HCT116 (cell line): ENCODE data around the gene TAPT1. TPM values are rescaled to one million over a fixed set of nuclear protein-coding genes. Genes with fewer than 3 reads are reported as not detected.
A peak's percentile ranks its signal among the peaks of the same experiment; 100 is the strongest.

ENCODE experiments used
- ATAC-seq: fragments of 200-7000 bp; cut with Tn5 transposase; 2 replicates; pipeline ENCODE4 v1.9.1; 2020; ENCODE audit warnings: mild to moderate bottlenecking, moderate library complexity
- BruUV-seq: library from RNA; stranded (reverse); fragments of 400-500 nt; replicated peaks from 2 replicates; lab custom pipeline; 2021; lab: Mats Ljungman, UMichigan
- CTCF ChIA-PET: fragments of 300-600 bp; sonication (Branson Sonifier 250); formaldehyde crosslinking; loops from one replicate; lab custom pipeline; 2021; ENCODE audit warnings: antibody characterized with exemption; lab: Charles Lee
- POLR2A ChIA-PET: fragments of 300-600, 350-600 bp; sonication (Branson Sonifier 250); formaldehyde crosslinking; loops from one replicate; lab custom pipeline; 2021; ENCODE audit warnings: antibody characterized with exemption; lab: Charles Lee
- RAD21 ChIA-PET, 2 experiments: fragments of 300-600 bp; sonication (Branson Sonifier 250); formaldehyde crosslinking; loops; one replicate each; lab custom pipeline; 2023; ENCODE audit warnings: low total read pairs in 2 of 2; ENCODE audit not compliant: uncharacterized antibody in 2 of 2, unreplicated experiment in 2 of 2, low non-redundant PET in 1 of 2; lab: Charles Lee
- DNase-seq: peaks from one replicate; pipeline ENCODE4 v3.0.0-alpha.2; 2010; ENCODE audit warnings: low read depth, low spot score
- H2AFZ ChIP-seq: fragments of 200-600 bp; shearing (Covaris generic), sonication (generic); 2 replicates; pipeline ENCODE4 v1.6.1; 2017; ENCODE audit warnings: low read depth, mixed run types, mixed read lengths, antibody characterized with exemption, low read length; ENCODE audit not compliant: poor library complexity, severe bottlenecking
- H3K27ac ChIP-seq: 2 replicates; pipeline ENCODE4 v1.5.1; 2012; ENCODE audit warnings: low read depth, low read length
- H3K27me3 ChIP-seq: fragments of 200-600 bp; sonication (generic); 2 replicates; pipeline ENCODE4 v1.6.1; 2016; ENCODE audit warnings: mixed run types, low read length, mixed read lengths; ENCODE audit not compliant: insufficient read depth
- H3K36me3 ChIP-seq, 2 experiments: fragments of 200-500 bp in 1 of 2; fragments of 200-600 bp in 1 of 2; sonication (Bioruptor generic) in 1 of 2; sonication (generic) in 1 of 2; 2 replicates each; pipeline versions ENCODE4 v1.5.1 to v1.6.1; 2014 to 2016; ENCODE audit warnings: low read length in 2 of 2, inconsistent platforms in 1 of 2, mixed read lengths in 1 of 2, mixed run types in 1 of 2; ENCODE audit not compliant: insufficient read depth in 2 of 2, control insufficient read depth in 1 of 2
- H3K4me1 ChIP-seq, 2 experiments: fragments of 200-600 bp in 1 of 2; sonication (generic) in 1 of 2; 2 replicates each; pipeline versions ENCODE4 v1.5.1 to v1.6.1; 2012 to 2017; ENCODE audit warnings: low read length in 2 of 2, inconsistent platforms in 1 of 2, mild to moderate bottlenecking in 1 of 2, mixed read lengths in 1 of 2, mixed run types in 1 of 2, moderate library complexity in 1 of 2; ENCODE audit not compliant: insufficient read depth in 2 of 2, control insufficient read depth in 1 of 2
- H3K4me2 ChIP-seq: fragments of 200-600 bp; sonication (generic); 2 replicates; pipeline ENCODE4 v1.6.1; 2017; ENCODE audit warnings: mixed run types, low read length, mixed read lengths
- H3K4me3 ChIP-seq, 2 experiments: fragments of 200-600 bp in 1 of 2; sonication (generic) in 1 of 2; replicated peaks in 1 of 2; 2 replicates each; pipeline ENCODE4 v1.5.1; 2011 to 2016; ENCODE audit warnings: low read length in 2 of 2, control low read depth in 1 of 2, low read depth in 1 of 2, mild to moderate bottlenecking in 1 of 2, mixed read lengths in 1 of 2, mixed run types in 1 of 2
- H3K79me2 ChIP-seq: fragments of 200-600 bp; sonication (generic); 2 replicates; pipeline ENCODE4 v1.6.1; 2017; ENCODE audit warnings: mild to moderate bottlenecking, mixed run types, low read length, moderate library complexity, mixed read lengths; ENCODE audit not compliant: insufficient read depth
- H3K9ac ChIP-seq: fragments of 200-600 bp; sonication (generic); 2 replicates; pipeline ENCODE4 v1.6.1; 2016; ENCODE audit warnings: low read length, mixed read lengths
- H3K9me2 ChIP-seq: fragments of 200-600 bp; sonication (generic), shearing (Covaris generic); 2 replicates; pipeline ENCODE4 v1.6.1; 2017; ENCODE audit warnings: mixed run types, mild to moderate bottlenecking, moderate library complexity; ENCODE audit not compliant: insufficient read depth
- H3K9me3 ChIP-seq, 2 experiments: fragments of 200-500 bp in 1 of 2; fragments of 200-600 bp in 1 of 2; sonication (Bioruptor generic) in 1 of 2; sonication (generic) in 1 of 2; 2 replicates each; pipeline ENCODE4 v1.6.1; 2014 to 2017; ENCODE audit warnings: low read length in 2 of 2, mixed read lengths in 2 of 2, inconsistent platforms in 1 of 2, low read depth in 1 of 2, mild to moderate bottlenecking in 1 of 2, mixed run types in 1 of 2, moderate library complexity in 1 of 2; ENCODE audit not compliant: control insufficient read depth in 1 of 2, insufficient read depth in 1 of 2
- H4K20me1 ChIP-seq: fragments of 200-600 bp; sonication (generic), shearing (Covaris generic); 2 replicates; pipeline ENCODE4 v1.6.1; 2017; ENCODE audit warnings: mixed run types, mild to moderate bottlenecking, moderate library complexity; ENCODE audit not compliant: insufficient read depth
- CEBPB ChIP-seq: IDR thresholded peaks from 2 replicates; pipeline ENCODE4 v1.6.1; 2012; ENCODE audit warnings: low read depth
- CTCF ChIP-seq, 3 experiments: fragments of 200-600 bp in 1 of 3; sonication (generic) in 1 of 3; IDR thresholded peaks in 2 of 3; conservative IDR thresholded peaks in 1 of 3; 2 replicates each; pipeline ENCODE4 v1.5.1; 2012 to 2017; ENCODE audit warnings: low read depth in 2 of 3, low read length in 2 of 3, antibody characterized with exemption in 1 of 3, borderline replicate concordance in 1 of 3, control low read depth in 1 of 3, mild to moderate bottlenecking in 1 of 3, mixed read lengths in 1 of 3, mixed run types in 1 of 3, moderate library complexity in 1 of 3; ENCODE audit not compliant: insufficient read depth in 1 of 3
- ELF1 ChIP-seq: IDR thresholded peaks from 2 replicates; pipeline ENCODE4 v1.6.1; 2012; ENCODE audit warnings: low read depth, borderline replicate concordance
- RAD21 ChIP-seq: IDR thresholded peaks from 2 replicates; pipeline ENCODE4 v1.6.1; 2012; ENCODE audit warnings: low read depth, mild to moderate bottlenecking
- ZNF274 ChIP-seq: fragments of 200-500 bp; sonication (Bioruptor generic); IDR thresholded peaks from 2 replicates; pipeline ENCODE4 v1.6.1; 2014; ENCODE audit warnings: mild to moderate bottlenecking, low read depth, low read length, inconsistent platforms
- intact Hi-C: fragments of 100-400 bp; cut with micrococcal nuclease; formaldehyde crosslinking; loops from 2 replicates; pipeline ENCODE4 v1.10.0; 2022
- total RNA-seq: library from RNA; stranded (reverse); gene quantifications from one replicate; pipeline ENCODE4 v1.2.1, GENCODE V29; 2021; ENCODE audit not compliant: unreplicated experiment

The TAPT1 gene
- total RNA-seq, 1 experiment from 2014 or later: 11.7 TPM

GRCh38 chr4:16199093-16199492 lies 27.2 kb downstream of the TAPT1 start:
- ATAC-seq (no peak), DNase-seq (no peak)
- ChIA-PET CTCF (interaction anchor here (0.8 to 1.9 kb wide), 6 partner anchors 9 to 173 kb away, joined by 3 to 13 read pairs (median 8); no protein-coding TSS in a partner anchor), RAD21 (no interaction called here), POLR2A (no interaction called here)
- Histone ChIP-seq H2AFZ (no peak overlapping the region), H3K36me3 (no peaks in the 10 kb centered on the region), H3K9ac (no peak overlapping the region), H3K4me2 (no peak overlapping the region), H3K4me3 (no peak overlapping the region), H3K27me3 (no peaks in the 10 kb centered on the region), H3K4me1 (peaks cover 7 to 9% of the 10 kb centered on the region in 2 experiments; a peak in 3 of 4 replicates), H3K9me3 (no peaks in the 10 kb centered on the region), H3K79me2 (no peaks in the 10 kb centered on the region), H3K27ac (no peak overlapping the region), H4K20me1 (no peaks in the 10 kb centered on the region), H3K9me2 (no peaks in the 10 kb centered on the region)
- intact Hi-C loops: loop anchor here (1.0 to 5.0 kb wide), 2 partner anchors 173 to 392 kb away; no protein-coding TSS in a partner anchor
- no TSS peak for BruUV-seq
- TF ChIP-seq RAD21 (peak; percentile 56), CEBPB (no peak), ELF1 (no peak), ZNF274 (no peak), CTCF (IDR thresholded peaks at IDR 0.05 in 2 of 3, conservative IDR thresholded peaks at IDR 0.05 in 1 of 3; ENCODE audit: borderline replicate concordance in 1 of 3, insufficient read depth in 1 of 3, low read depth in 2 of 3, low read length in 2 of 3) (peak; percentile 37 to 50 (median 46); a peak in 5 of 6 replicates)
